OCI-LY3 (cell line): ENCODE data around the gene SH3GL2.

Experiments used
- CTCF ChIP-seq: fragments of 200-600, 300-600 bp; sonication (generic); IDR thresholded peaks from 2 replicates; pipeline ENCODE4 v1.5.1; 2014; ENCODE audit warnings: antibody characterized with exemption, low read length, low read depth
- EZH2phosphoT487 ChIP-seq: fragments of 200-600 bp; shearing (Covaris generic); IDR thresholded peaks from 2 replicates; pipeline ENCODE4 v1.6.1; 2018; ENCODE audit warnings: antibody characterized with exemption, mixed run types, low read depth

- TF ChIP-seq CTCF (no peak), EZH2phosphoT487 (no peak)
These were observed 152.0 kb downstream of the SH3GL2 start for GRCh38 chr9:17730899-17731298.
